IMR-90 (cell line): ENCODE data around the gene PIGA.

Source experiments
- CEBPB ChIP-seq: IDR thresholded peaks from 2 replicates; pipeline ENCODE4 v1.6.1; 2012; ENCODE audit warnings: low read depth, low read length, improper control_type of control experiment
- CTCF ChIP-seq: conservative IDR thresholded peaks from 2 replicates; pipeline ENCODE4 v1.5.1; 2012; ENCODE audit warnings: mild to moderate bottlenecking, low read depth, low read length, improper control_type of control experiment
- MAFK ChIP-seq: IDR thresholded peaks from 2 replicates; pipeline ENCODE4 v1.6.1; 2012; ENCODE audit warnings: low read depth, low read length, improper control_type of control experiment
- MAZ ChIP-seq: IDR thresholded peaks from 2 replicates; pipeline ENCODE4 v1.6.1; 2012; ENCODE audit warnings: low read depth, mild to moderate bottlenecking, low read length, improper control_type of control experiment, moderate library complexity, borderline replicate concordance
- MXI1 ChIP-seq: IDR thresholded peaks from 2 replicates; pipeline ENCODE4 v1.6.1; 2012; ENCODE audit warnings: low read depth, mild to moderate bottlenecking, low read length, moderate library complexity, borderline replicate concordance
- NFE2L2 ChIP-seq: fragments of 150-350 bp; IDR thresholded peaks from 2 replicates; pipeline ENCODE4 v1.6.1; 2016; ENCODE audit warnings: low read depth, mild to moderate bottlenecking, low read length
- POLR2A ChIP-seq: IDR thresholded peaks from 2 replicates; pipeline ENCODE4 v1.6.1; 2012; ENCODE audit warnings: mild to moderate bottlenecking, low read depth, low read length
- RAD21 ChIP-seq: IDR thresholded peaks from 2 replicates; pipeline ENCODE4 v1.6.1; 2012; ENCODE audit warnings: low read length, improper control_type of control experiment
- RCOR1 ChIP-seq: IDR thresholded peaks from 2 replicates; pipeline ENCODE4 v1.6.1; 2012; ENCODE audit warnings: mild to moderate bottlenecking, low read length, improper control_type of control experiment; ENCODE audit not compliant: insufficient replicate concordance
- RFX5 ChIP-seq: IDR thresholded peaks from 2 replicates; pipeline ENCODE4 v1.8.0; 2012; ENCODE audit warnings: low read depth, mild to moderate bottlenecking, low read length, moderate library complexity
- SMC3 ChIP-seq: fragments of 150-350 bp; IDR thresholded peaks from 2 replicates; pipeline ENCODE4 v1.6.1; 2016; ENCODE audit warnings: low read depth, mild to moderate bottlenecking, antibody characterized with exemption, low read length, moderate library complexity
- USF2 ChIP-seq: fragments of 150-350 bp; IDR thresholded peaks from 2 replicates; pipeline ENCODE4 v1.6.1; 2017; ENCODE audit warnings: mild to moderate bottlenecking, antibody characterized with exemption, low read length, low read depth
- TF ChIP-seq, protein P1 (sequence below): fragments of 150-350 bp; IDR thresholded peaks from 2 replicates; pipeline ENCODE4 v1.6.1; 2016; ENCODE audit warnings: low read depth, mild to moderate bottlenecking, low read length, moderate library complexity, borderline replicate concordance

GRCh38 chrX:15320297-15320696 is 15.0 kb downstream of the PIGA start:
- TF ChIP-seq CTCF (no peak), NFE2L2 (no peak), RAD21 (no peak), POLR2A (no peak), MAZ (no peak), RFX5 (no peak), RCOR1 (no peak), MAFK (no peak), SMC3 (no peak), MXI1 (no peak), USF2 (no peak), CEBPB (no peak)
- TF ChIP-seq, protein P1, sequence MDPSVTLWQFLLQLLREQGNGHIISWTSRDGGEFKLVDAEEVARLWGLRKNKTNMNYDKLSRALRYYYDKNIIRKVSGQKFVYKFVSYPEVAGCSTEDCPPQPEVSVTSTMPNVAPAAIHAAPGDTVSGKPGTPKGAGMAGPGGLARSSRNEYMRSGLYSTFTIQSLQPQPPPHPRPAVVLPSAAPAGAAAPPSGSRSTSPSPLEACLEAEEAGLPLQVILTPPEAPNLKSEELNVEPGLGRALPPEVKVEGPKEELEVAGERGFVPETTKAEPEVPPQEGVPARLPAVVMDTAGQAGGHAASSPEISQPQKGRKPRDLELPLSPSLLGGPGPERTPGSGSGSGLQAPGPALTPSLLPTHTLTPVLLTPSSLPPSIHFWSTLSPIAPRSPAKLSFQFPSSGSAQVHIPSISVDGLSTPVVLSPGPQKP = no peak
